Measurements from ENCODE around the gene CTBP2. TPM values are rescaled to one million over a fixed set of nuclear protein-coding genes. Genes with fewer than 3 reads are reported as not detected.

The CTBP2 gene
- total RNA-seq, 1 experiment from 2014 or later: 212 TPM

DNA sequence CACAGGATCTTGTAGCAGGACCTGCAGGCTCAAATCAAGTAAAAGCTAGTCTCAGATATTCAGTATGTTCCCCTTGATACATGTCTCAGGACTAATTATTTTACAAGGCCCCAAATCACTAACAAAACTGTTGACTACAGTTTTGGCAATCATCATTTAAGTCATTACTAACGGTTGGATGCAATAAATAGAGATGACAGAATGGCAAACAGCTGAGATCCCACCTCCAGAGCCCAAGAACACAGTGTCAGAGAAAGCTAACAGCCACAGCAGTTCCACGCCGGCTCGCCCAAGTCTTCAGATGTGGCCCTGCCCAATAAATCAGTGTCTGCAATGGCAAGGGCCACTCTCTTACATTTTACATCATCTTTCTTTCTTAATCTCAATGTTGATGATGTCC, 87.6 kb downstream of the CTBP2 start:
- no peak overlapping the region for H2BK5ac ChIP-seq (ENCODE audit: insufficient read length, low read length)
- H3K4me1 ChIP-seq (ENCODE audit: insufficient read depth, low read length): no peaks in the 10 kb centered on the region; the same call in 1 of the 2 replicates
- peaks cover 37 to 71% (median 61%) of the 10 kb centered on the region in 3 experiments for H3K36me3 Mint-ChIP-seq (ENCODE audit: insufficient read depth in 1 of 3, low read depth in 3 of 3)
- H2AK5ac ChIP-seq (ENCODE audit: insufficient read length, low read length): no peak overlapping the region
- H3K79me2 ChIP-seq (ENCODE audit: insufficient read depth, low read length): peaks cover 64% of the 10 kb centered on the region
- H3K9ac ChIP-seq (ENCODE audit: extremely low read depth, insufficient read length, low read length): no peak overlapping the region
- no peaks in the 10 kb centered on the region; the same call in 1 of the 2 replicates for H3K27me3 Mint-ChIP-seq (ENCODE audit: low read depth)
- no peak overlapping the region for H2BK120ac ChIP-seq (ENCODE audit: low read depth, low read length, poor library complexity, severe bottlenecking)
- H3K9me3 ChIP-seq (ENCODE audit: control insufficient read depth, low read depth, low read length): no peaks in the 10 kb centered on the region
- no peak overlapping the region for H3K4ac ChIP-seq (ENCODE audit: low read depth, low read length)
- no peak overlapping the region for H4K91ac ChIP-seq (ENCODE audit: insufficient read length, low read depth, low read length)
- no peaks in the 10 kb centered on the region for H3K27me3 ChIP-seq (ENCODE audit: insufficient read depth, low read length)
- no CpG with 5 or more reads among the region's 4 CpGs for WGBS (ENCODE audit: extremely low coverage, insufficient read length, low lambda C conversion rate)
- H4K8ac ChIP-seq (replicated peaks; ENCODE audit: insufficient read length, low read depth, low read length): no peak overlapping the region
- H2BK20ac ChIP-seq (ENCODE audit: low read depth, low read length, poor library complexity, severe bottlenecking): no peak overlapping the region
- H2AFZ ChIP-seq (ENCODE audit: low read length): no peak overlapping the region
- no peaks in the 10 kb centered on the region for H3K9me3 Mint-ChIP-seq
- H3K14ac ChIP-seq (ENCODE audit: insufficient read depth, low read length): no peak overlapping the region
- H3K27ac Mint-ChIP-seq: no peak overlapping the region
- TF ChIP-seq, protein P1, sequence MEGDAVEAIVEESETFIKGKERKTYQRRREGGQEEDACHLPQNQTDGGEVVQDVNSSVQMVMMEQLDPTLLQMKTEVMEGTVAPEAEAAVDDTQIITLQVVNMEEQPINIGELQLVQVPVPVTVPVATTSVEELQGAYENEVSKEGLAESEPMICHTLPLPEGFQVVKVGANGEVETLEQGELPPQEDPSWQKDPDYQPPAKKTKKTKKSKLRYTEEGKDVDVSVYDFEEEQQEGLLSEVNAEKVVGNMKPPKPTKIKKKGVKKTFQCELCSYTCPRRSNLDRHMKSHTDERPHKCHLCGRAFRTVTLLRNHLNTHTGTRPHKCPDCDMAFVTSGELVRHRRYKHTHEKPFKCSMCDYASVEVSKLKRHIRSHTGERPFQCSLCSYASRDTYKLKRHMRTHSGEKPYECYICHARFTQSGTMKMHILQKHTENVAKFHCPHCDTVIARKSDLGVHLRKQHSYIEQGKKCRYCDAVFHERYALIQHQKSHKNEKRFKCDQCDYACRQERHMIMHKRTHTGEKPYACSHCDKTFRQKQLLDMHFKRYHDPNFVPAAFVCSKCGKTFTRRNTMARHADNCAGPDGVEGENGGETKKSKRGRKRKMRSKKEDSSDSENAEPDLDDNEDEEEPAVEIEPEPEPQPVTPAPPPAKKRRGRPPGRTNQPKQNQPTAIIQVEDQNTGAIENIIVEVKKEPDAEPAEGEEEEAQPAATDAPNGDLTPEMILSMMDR (conservative IDR thresholded peaks at IDR 0.05): no peak
- peaks cover 9 to 16% of the 10 kb centered on the region in 2 experiments; a peak in 3 of 4 replicates for H3K4me1 Mint-ChIP-seq
- H3K4me2 ChIP-seq (ENCODE audit: insufficient read depth, insufficient read length, low read length): no peak overlapping the region
- peaks cover 7% of the 10 kb centered on the region for H3K79me1 ChIP-seq (ENCODE audit: insufficient read depth, low read depth, low read length, poor library complexity, severe bottlenecking)
- H3K23ac ChIP-seq (ENCODE audit: insufficient read length, low read depth, low read length): no peak overlapping the region
- no peak overlapping the region for H3K27ac ChIP-seq (ENCODE audit: insufficient read length, low read depth, low read length)
- no peak overlapping the region for H3K4me3 Mint-ChIP-seq
- no peak overlapping the region for H3T11ph ChIP-seq (ENCODE audit: low read length)
- no peak overlapping the region for H3K18ac ChIP-seq (ENCODE audit: insufficient read length, low read depth, low read length)
- H3K23me2 ChIP-seq (ENCODE audit: insufficient read length, low read depth, low read length, poor library complexity, severe bottlenecking): no peaks in the 10 kb centered on the region
- H3K56ac ChIP-seq (ENCODE audit: insufficient read length, low read depth, low read length): no peak overlapping the region
- no peak overlapping the region for H4K5ac ChIP-seq (ENCODE audit: insufficient read length, low read depth, low read length)
- no peak overlapping the region for H2BK15ac ChIP-seq (ENCODE audit: low read depth, low read length)
- peaks cover 2% of the 10 kb centered on the region for H4K20me1 ChIP-seq (ENCODE audit: control insufficient read depth, insufficient read depth, insufficient read length)
- H2BK12ac ChIP-seq (ENCODE audit: insufficient read length, low read depth, low read length): no peak overlapping the region
- no peak for DNase-seq
